SK-N-SH (cell line): ENCODE results near the gene ATP2B2. TPM values are rescaled to one million over a fixed set of nuclear protein-coding genes. Genes with fewer than 3 reads are reported as not detected.

ENCODE experiments used
- CTCF ChIA-PET: fragments of 300-600, 350-600 bp; formaldehyde crosslinking; extraction: SDS; loops from one replicate; lab custom pipeline; 2021; lab: Yijun Ruan, JAX
- POLR2A ChIA-PET: fragments of 350-600 bp; sonication (Branson Sonifier 250); formaldehyde crosslinking; extraction: SDS; loops from one replicate; lab custom pipeline; 2020; ENCODE audit warnings: antibody characterized with exemption, inconsistent platforms; lab: Yijun Ruan, JAX
- DNase-seq: peaks from one replicate; pipeline ENCODE4 v3.0.0; 2012
- H2AFZ ChIP-seq: fragments of 200-600 bp; sonication (generic); 2 replicates; pipeline ENCODE4 v1.8.1; 2016; ENCODE audit warnings: antibody characterized with exemption, mild to moderate bottlenecking, low read depth
- H3F3A ChIP-seq: fragments of 200-600 bp; sonication (generic); replicated peaks from 2 replicates; pipeline ENCODE3; 2016; ENCODE audit warnings: antibody characterized with exemption, mild to moderate bottlenecking; ENCODE audit not compliant: insufficient read depth
- H3K27ac ChIP-seq, 2 experiments: fragments of 200-500 bp in 1 of 2; fragments of 200-600 bp in 1 of 2; sonication (Bioruptor generic) in 1 of 2; sonication (generic), shearing (Covaris generic) in 1 of 2; 2 replicates each; pipeline versions ENCODE4 v1.5.1 to v1.6.1; 2014 to 2016; ENCODE audit warnings: low read depth in 2 of 2, inconsistent platforms in 1 of 2, low read length in 1 of 2, mild to moderate bottlenecking in 1 of 2, mixed read lengths in 1 of 2
- H3K27me3 ChIP-seq: fragments of 200-600 bp; sonication (generic), shearing (Covaris generic); 2 replicates; pipeline ENCODE4 v1.6.1; 2016; ENCODE audit warnings: mixed run types; ENCODE audit not compliant: insufficient read depth
- H3K36me3 ChIP-seq, 2 experiments: fragments of 200-500 bp in 1 of 2; fragments of 200-600 bp in 1 of 2; sonication (Bioruptor generic) in 1 of 2; sonication (generic) in 1 of 2; replicated peaks in 1 of 2; 2 replicates each; pipeline versions ENCODE3 to v1.5.1; 2014 to 2016; ENCODE audit warnings: low read length in 1 of 2, mild to moderate bottlenecking in 1 of 2; ENCODE audit not compliant: insufficient read depth in 2 of 2, control insufficient read depth in 1 of 2
- H3K4me1 ChIP-seq, 2 experiments: fragments of 200-500 bp in 1 of 2; fragments of 200-600 bp in 1 of 2; sonication (Bioruptor generic) in 1 of 2; sonication (generic), shearing (Covaris generic) in 1 of 2; 2 replicates each; pipeline versions ENCODE4 v1.5.1 to v1.6.1; 2014 to 2016; ENCODE audit warnings: low read depth in 1 of 2, low read length in 1 of 2, mixed run types in 1 of 2; ENCODE audit not compliant: insufficient read depth in 2 of 2, control insufficient read depth in 1 of 2
- H3K4me2 ChIP-seq: fragments of 200-600 bp; sonication (generic), shearing (Covaris generic); 2 replicates; pipeline ENCODE4 v1.6.1; 2017; ENCODE audit warnings: mixed run types
- H3K4me3 ChIP-seq, 2 experiments: fragments of 200-500 bp in 1 of 2; fragments of 200-600 bp in 1 of 2; sonication (Bioruptor generic) in 1 of 2; sonication (generic), shearing (Covaris generic) in 1 of 2; 2 replicates each; pipeline versions ENCODE4 v1.5.1 to v1.8.1; 2014 to 2016; ENCODE audit warnings: low read depth in 2 of 2, inconsistent platforms in 1 of 2, low read length in 1 of 2, mild to moderate bottlenecking in 1 of 2, mixed read lengths in 1 of 2, moderate library complexity in 1 of 2
- H3K79me2 ChIP-seq: fragments of 200-600 bp; sonication (generic); 2 replicates; pipeline ENCODE4 v1.8.1; 2017; ENCODE audit warnings: mild to moderate bottlenecking; ENCODE audit not compliant: insufficient read depth
- H3K9ac ChIP-seq: fragments of 200-600 bp; sonication (generic); 2 replicates; pipeline ENCODE4 v1.6.1; 2017; ENCODE audit warnings: mixed run types
- H3K9me2 ChIP-seq: fragments of 200-600 bp; sonication (generic); 2 replicates; pipeline ENCODE4 v1.6.1; 2017; ENCODE audit warnings: mixed run types
- H3K9me3 ChIP-seq: fragments of 200-600 bp; sonication (generic); 2 replicates; pipeline ENCODE4 v1.6.1; 2017; ENCODE audit warnings: mixed run types, mild to moderate bottlenecking, moderate library complexity
- H4K20me1 ChIP-seq: fragments of 200-600 bp; sonication (generic); 2 replicates; pipeline ENCODE4 v1.6.1; 2017; ENCODE audit warnings: mild to moderate bottlenecking, mixed run types; ENCODE audit not compliant: insufficient read depth
- CHD2 ChIP-seq: fragments of 150-350 bp; IDR thresholded peaks from 2 replicates; pipeline ENCODE4 v1.6.1; 2018; ENCODE audit warnings: low read length; ENCODE audit not compliant: partially characterized antibody
- ELF1 ChIP-seq: IDR thresholded peaks from 2 replicates; pipeline ENCODE4 v1.4.0; 2012
- EP300 ChIP-seq, 2 experiments: IDR thresholded peaks; 2 replicates each; pipeline versions ENCODE4 v1.4.0 to v1.6.1; 2012; ENCODE audit warnings: borderline replicate concordance in 1 of 2, low read depth in 1 of 2, low read length in 1 of 2
- EZH2phosphoT487 ChIP-seq: fragments of 200-600 bp; sonication (generic); IDR thresholded peaks from 2 replicates; pipeline ENCODE4 v1.6.1; 2017; ENCODE audit warnings: low read depth, mixed run types, mild to moderate bottlenecking, antibody characterized with exemption, moderate library complexity, borderline replicate concordance
- FOSL2 ChIP-seq: IDR thresholded peaks from 2 replicates; pipeline ENCODE4 v1.4.0; 2012; ENCODE audit warnings: low read depth, mild to moderate bottlenecking, moderate library complexity, borderline replicate concordance
- FOXM1 ChIP-seq: IDR thresholded peaks from 2 replicates; pipeline ENCODE4 v1.4.0; 2012; ENCODE audit warnings: low read depth, mild to moderate bottlenecking
- POLR2AphosphoS5 ChIP-seq: IDR thresholded peaks from 2 replicates; pipeline ENCODE4 v1.6.1; 2012; ENCODE audit warnings: low read depth, low read length
- RFX5 ChIP-seq: IDR thresholded peaks from 2 replicates; pipeline ENCODE4 v1.6.1; 2012; ENCODE audit warnings: mild to moderate bottlenecking, improper control_type of control experiment, low read length
- TAF1 ChIP-seq: IDR thresholded peaks from 2 replicates; pipeline ENCODE4 v1.6.1; 2012; ENCODE audit warnings: low read depth, mild to moderate bottlenecking, low read length, moderate library complexity, borderline replicate concordance
- TEAD4 ChIP-seq: IDR thresholded peaks from 2 replicates; pipeline ENCODE4 v1.4.0; 2012; ENCODE audit warnings: mild to moderate bottlenecking, borderline replicate concordance; ENCODE audit not compliant: insufficient read depth
- USF2 ChIP-seq: fragments of 150-350 bp; IDR thresholded peaks from 2 replicates; pipeline ENCODE4 v1.6.1; 2017; ENCODE audit warnings: antibody characterized with exemption, low read length, low read depth, borderline replicate concordance
- YY1 ChIP-seq: IDR thresholded peaks from 2 replicates; pipeline ENCODE4 v1.4.0; 2012; ENCODE audit warnings: low read depth, mild to moderate bottlenecking
- WGBS: methylation state at CpG from one replicate; pipeline ENCODE4 v1.1.6; 2017; ENCODE audit warnings: low lambda C conversion rate; 5-methylcytosine and 5-hydroxymethylcytosine counted together
- polyA plus RNA-seq, 3 experiments: library from polyadenylated mRNA; depleted of rRNA; stranded (reverse); fragments of >200 nt; gene quantifications; 2 replicates each; pipeline ENCODE4 v1.2.3, GENCODE V29; 2012

The ATP2B2 gene
- polyA plus RNA-seq, 1 of the 3 experiments (the other 2 are of a cell fraction) = 0.15 TPM

DNA sequence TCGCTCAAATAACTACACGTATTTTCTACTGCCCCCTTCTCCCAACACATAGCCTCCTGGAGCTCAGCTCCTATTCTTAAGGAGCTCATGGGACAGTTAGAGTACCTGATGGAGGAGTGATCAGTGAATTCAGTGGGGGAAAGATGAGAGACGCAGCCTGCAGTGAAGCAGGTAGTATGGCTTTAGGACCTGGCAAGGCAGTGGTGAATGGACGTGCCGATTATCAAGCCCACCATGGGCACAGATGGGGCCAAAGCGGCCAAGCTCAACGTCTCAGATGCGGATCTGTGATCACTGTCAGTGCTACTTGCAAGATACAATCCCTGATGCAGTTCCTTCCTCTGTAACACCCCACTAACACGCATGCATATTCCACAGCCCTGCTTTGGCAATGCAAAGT, 45.8 kb upstream of the ATP2B2 start:
- H3K27me3 ChIP-seq = no peaks in the 10 kb centered on the region
- 46% methylated on average over 8 of the region's 9 CpGs for WGBS
- H3K79me2 ChIP-seq = no peaks in the 10 kb centered on the region
- H3K9me3 ChIP-seq = no peaks in the 10 kb centered on the region
- ChIA-PET CTCF (no interaction called here), POLR2A (no interaction called here)
- H3K4me3 ChIP-seq = no peak overlapping the region
- TF ChIP-seq TEAD4 (no peak), RFX5 (no peak), CHD2 (no peak), YY1 (no peak), USF2 (no peak), POLR2AphosphoS5 (no peak), EZH2phosphoT487 (no peak), EP300 (IDR thresholded peaks at IDR 0.05; ENCODE audit: borderline replicate concordance in 1 of 2, low read depth in 1 of 2, low read length in 1 of 2) (no peak)
- DNase-seq = no peak
- H3K36me3 ChIP-seq = no peaks in the 10 kb centered on the region
- no peaks in the 10 kb centered on the region for H3F3A ChIP-seq
- H3K27ac ChIP-seq = no peak overlapping the region
- H4K20me1 ChIP-seq = no peaks in the 10 kb centered on the region
- peaks cover 0 to 5% of the 10 kb centered on the region in 2 experiments; a peak in 1 of 4 replicates for H3K4me1 ChIP-seq
- no peaks in the 10 kb centered on the region for H3K9me2 ChIP-seq
- no peak overlapping the region for H3K4me2 ChIP-seq
- H2AFZ ChIP-seq = no peak overlapping the region
- H3K9ac ChIP-seq = no peak overlapping the region

DNA sequence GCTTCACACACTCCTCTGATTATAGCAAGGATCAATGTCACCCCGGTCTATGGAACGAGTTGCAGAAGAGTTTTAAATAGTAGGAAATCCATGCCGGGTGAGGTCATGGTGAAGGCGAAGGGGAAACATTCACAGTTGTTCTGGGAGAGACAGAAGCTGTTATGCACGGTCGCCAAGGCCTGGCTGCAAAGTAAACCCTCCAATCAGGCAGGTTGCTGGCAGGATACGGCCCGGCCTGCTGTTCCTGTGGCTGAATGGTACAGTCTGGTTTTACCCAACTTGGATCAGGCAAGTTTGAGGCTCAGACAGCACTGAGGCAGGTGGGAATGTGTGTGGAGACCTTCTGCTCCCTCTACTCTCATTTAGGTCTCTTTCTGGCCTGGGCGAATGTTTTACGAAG, 45.3 kb upstream of the ATP2B2 start:
- no peak overlapping the region for H3K9ac ChIP-seq
- no peaks in the 10 kb centered on the region for H3F3A ChIP-seq
- no peaks in the 10 kb centered on the region for H3K9me2 ChIP-seq
- H4K20me1 ChIP-seq = no peaks in the 10 kb centered on the region
- no peak overlapping the region for H3K27ac ChIP-seq
- TF ChIP-seq FOSL2 (no peak), TAF1 (no peak), FOXM1 (no peak), POLR2AphosphoS5 (no peak), ELF1 (no peak), TEAD4 (no peak)
- H3K4me1 ChIP-seq = peaks cover 0 to 5% of the 10 kb centered on the region in 2 experiments; a peak in 1 of 4 replicates
- ChIA-PET POLR2A (no interaction called here), CTCF (no interaction called here)
- no peak overlapping the region for H3K4me2 ChIP-seq
- no peaks in the 10 kb centered on the region for H3K9me3 ChIP-seq
- WGBS = 54% methylated on average over 8 of the region's 10 CpGs
- no peaks in the 10 kb centered on the region for H3K79me2 ChIP-seq
- no peak overlapping the region for H2AFZ ChIP-seq
- no peaks in the 10 kb centered on the region for H3K27me3 ChIP-seq
- H3K4me3 ChIP-seq = no peak overlapping the region
- H3K36me3 ChIP-seq = no peaks in the 10 kb centered on the region
- DNase-seq = no peak
